ENCODE results near the gene CLEC6A.
"Not testable (repeated sequence)": the region's sequence is repeated elsewhere in the genome, so short reads cannot be mapped to it uniquely, and the experiment has no call there.

The CLEC6A gene

DNA sequence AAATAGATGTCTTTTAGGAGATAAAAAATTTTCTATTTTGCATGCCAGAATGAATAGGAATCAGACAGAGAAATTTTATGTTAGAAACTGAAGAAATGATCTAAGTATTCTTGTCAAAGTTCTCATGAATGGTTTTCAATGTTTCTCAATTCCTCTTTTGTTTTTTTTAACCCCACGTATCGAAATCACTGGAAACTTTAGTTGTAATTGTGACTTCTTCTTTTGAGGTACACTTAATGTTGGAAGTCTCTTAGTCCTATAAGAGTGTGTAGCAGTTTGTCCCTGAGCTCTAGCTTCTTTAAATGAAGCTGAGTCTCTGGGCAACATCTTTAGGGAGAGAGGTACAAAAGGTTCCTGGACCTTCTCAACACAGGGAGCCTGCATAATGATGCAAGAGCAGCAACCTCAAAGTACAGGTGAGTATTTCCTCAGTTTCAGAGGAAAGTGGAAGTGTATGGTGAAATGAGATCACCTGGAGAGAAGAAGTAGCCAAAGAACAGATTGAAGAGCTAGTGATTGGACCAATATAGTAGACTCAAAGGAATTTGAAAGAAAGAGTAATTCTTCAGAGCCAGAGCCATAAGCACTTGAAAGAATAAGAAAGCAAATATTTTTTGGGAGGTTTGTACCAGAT lies at the start of gene CLEC6A:
Gene CLEC6A (plus strand): TSS at position 236 of the 634 bp plus-strand sequence. CDS start 150 bp downstream, at position 386.
- no peak for DNase-seq

DNA sequence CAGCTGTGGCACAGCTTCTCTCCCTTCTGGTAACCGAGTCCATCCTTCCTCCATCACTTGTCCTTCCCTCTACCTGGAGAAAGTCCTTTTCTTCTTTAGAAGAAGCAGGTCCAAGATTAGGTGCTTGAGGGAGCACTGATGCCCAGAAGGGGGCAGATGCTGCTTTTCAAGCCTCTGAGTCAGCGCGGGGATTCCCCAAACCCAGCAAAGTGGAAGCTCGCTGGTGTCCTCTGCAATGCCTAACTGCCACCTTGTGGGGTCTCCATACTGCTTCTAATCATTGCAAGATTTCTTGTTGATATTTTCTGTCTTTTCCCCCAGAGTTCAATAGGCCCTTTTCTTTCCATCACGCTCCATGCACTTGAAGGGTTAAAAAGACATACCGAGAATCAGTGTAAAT lies 36.2 kb upstream of the CLEC6A start:
- DNase-seq: not testable (repeated sequence)

DNA sequence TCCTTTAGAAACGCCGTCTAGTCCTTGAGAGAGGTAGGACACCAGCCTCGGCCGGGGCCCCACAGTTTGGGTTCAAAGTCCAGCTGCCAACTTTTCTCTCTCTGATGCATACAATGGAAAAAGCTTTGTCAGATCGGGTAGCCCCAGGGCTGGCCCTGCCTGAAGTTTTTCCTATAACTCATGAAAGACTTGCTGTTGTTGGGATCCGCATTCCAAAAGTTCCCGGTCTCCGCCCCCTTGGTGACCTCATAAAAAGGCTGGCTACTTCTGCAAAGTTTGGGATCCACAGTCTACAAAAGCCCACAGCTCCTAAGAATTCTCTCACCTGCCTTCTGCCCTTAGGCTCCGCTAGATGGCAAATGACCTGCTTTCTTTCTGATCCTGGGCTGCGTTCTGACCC lies 35.3 kb upstream of the CLEC6A start:
- no peak for DNase-seq

DNA sequence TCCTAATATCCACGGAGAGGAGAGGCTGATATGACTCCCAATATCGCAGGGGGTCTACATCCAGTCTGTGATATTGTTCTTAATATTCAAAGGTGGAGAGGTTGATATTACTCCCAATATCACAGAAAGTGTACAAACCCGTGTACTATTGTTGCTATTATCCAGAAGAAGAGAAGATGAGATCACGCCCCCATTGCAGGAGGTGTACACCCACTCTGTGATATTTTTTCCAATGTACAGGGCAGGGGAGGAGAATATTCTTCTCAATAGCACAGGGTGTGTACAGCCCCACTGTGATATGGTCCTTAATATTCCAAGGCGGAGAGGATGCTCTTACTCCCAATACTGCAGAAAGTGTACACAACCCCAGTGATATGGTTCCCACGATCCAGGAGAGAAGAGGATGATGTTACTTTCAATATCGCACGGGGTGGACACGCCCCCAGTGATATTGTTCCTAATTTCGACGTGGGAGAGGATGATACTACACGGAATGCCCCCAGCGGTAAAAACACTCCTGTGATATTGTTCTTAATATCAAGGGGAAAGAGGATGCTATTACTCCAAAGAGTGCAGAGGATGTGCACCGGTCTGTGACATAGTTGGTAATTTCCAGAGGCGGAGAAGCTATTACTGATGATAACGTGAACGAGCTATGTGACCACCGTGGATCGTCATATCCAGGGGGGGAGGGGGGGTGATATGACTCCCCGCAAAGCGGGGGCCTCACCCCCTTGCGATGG lies 11.1 kb upstream of the CLEC6A start:
- DNase-seq: peak; percentile 2

DNA sequence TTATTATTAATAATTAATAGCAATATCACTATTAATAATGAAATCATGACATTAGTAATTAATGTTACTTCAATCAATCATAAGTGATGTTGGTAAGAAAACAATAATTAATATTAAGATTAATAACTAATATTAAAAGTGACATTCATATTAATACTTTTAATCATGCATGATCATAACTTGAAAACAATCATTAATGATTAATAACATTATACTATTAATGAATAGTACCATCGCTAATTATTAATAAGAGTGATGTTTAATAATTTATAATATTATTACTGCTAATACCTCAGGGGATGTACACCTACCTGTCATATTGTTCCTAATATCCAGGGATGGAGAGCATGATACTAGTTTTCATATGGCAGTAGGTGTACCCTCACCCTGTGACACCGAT lies 10.0 kb upstream of the CLEC6A start:
- no peak for DNase-seq

DNA sequence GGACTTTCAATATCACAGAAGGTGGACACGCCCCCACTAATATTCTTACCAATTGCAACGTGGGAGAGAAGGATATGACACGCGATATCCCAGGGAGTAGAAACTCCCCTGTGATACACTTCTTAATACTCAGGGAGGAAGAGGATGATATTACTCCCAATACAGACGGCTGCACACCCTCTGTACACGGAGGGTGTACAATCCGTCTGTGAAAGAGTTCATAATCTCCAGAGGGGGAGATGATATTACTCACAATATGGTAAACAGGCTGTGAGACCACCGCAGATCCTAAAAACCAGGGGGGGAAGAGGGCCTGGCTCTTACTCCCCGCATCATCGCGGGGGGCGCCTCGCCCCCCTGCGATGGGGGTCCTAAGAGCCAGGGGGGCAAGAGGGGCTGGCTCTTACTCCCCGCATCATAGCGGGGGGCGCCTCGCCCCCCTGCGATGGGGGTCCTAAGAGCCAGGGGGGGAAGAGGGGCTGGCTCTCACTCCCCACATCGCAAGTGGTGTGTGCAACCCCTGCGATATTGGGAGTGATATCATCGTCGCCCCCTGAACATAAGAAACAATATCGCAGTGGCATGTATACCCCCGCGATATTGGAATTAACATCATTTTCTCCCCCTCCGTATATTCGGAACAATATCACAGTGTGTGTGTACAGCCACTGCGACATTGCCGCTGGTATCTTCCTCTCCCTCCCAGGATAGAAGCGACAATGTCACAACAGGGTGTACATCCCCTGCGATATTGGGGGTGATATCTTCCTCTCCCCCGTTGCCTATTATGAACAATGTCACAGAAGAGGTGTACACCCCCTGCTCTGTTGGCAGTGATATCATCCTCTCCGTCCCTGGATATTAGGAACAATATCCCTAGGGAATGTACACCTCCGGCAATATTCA lies 8.9 kb upstream of the CLEC6A start:
- DNase-seq: no peak

DNA sequence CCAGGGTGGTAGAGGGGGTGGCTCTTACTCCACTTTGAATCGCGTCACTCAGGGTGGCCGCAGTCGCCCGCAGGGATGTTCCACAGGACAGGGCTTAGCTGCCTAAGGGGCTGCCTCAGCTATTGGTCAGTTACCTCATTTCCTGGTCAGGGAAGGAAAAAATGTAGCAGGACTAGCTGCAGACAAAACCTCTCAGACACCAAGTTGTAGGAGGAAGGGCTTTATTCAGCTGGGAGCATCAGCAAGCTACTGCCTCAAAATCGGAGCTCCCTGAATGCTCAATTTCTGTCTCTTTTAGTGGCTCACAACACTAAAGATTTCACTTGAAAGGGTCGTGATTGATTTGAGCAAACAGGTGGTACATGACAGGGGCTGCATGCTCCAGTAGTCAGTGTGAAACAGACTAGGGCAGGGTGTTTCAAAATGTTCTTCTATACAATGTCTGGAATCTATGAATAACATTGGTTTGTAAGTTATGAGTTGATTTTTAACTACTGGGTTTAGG lies 6.4 kb upstream of the CLEC6A start:
- peak; percentile 1 for DNase-seq

DNA sequence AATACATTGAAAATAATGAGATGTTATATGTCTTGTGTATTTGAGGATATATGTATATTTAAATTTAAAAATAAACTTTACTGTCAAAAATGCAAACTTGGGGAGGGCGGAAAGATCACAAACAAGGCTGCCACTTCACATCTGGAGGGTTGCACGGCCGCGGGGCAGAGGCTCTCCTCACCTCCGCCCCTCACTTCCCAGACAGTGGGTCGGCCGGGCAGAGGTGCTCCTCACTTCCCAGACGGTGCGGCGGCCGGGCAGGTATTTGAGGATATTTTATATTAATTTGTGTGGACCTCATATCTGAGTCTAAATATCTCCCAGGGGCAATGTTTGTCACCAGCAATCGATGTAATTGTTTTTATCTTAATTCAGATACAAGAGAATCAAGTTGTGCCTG lies 3.7 kb upstream of the CLEC6A start:
- no peak for DNase-seq

DNA sequence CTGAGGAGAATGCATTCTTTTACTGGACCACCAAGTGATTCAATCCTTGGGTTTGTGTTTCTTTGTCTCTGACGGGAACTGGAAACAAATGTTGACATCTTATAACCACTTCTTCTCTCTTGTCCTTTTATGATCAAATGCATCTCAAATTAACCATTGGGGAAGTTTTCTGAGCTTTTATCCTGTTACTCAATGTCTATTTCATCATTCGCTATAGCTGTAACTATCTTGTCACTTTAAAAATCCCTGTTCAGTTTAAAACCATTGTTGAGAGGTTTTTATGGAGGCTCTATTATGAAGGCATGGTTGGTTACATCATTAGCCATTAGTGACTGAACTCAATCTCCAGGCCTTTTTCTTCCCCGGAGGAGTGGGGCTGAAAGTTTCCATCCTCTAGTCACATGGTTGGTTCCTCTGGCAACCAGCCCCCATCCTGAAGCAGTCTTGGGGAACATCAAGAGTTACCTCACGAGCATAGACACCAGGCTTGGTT lies 2.7 kb upstream of the CLEC6A start:
- DNase-seq: no peak

DNA sequence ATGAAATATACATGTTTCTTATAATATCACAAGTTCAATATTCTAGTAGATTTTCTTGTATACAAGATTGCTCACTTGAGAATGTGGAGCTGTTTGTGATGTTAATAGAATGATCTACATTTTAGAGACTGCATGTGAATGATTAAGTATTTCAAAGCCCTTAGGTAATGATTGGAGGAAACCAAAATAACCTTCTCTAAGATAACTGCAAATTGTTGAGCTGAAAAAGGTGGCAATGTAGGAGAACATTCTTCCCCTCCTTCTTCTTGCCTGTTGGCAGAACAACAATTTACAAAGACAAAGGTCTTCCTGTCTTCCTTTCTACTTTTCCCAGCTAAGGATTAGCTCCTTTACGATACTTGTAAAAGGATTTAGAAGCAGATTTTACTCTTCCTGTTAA lies 2.0 kb upstream of the CLEC6A start:
- no peak for DNase-seq

DNA sequence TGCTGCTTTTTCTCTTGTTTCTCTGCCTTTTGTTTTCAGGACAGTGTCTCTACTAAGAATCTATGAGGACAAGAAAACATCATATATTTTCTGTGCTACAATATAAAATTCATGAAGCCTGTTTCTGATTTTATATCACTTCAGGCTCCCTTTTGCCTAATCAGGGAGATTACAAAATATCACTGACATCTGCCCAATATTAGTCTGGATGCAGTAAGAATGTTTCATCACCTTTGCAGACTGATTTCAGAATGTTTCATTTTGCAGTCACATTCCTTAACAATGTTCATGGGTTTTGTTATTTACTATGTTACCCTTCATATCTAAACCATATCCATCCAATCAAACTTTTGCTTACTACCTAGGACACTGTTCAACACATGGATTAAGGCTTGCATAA lies 491 bp upstream of the CLEC6A start:
- no peak for DNase-seq

DNA sequence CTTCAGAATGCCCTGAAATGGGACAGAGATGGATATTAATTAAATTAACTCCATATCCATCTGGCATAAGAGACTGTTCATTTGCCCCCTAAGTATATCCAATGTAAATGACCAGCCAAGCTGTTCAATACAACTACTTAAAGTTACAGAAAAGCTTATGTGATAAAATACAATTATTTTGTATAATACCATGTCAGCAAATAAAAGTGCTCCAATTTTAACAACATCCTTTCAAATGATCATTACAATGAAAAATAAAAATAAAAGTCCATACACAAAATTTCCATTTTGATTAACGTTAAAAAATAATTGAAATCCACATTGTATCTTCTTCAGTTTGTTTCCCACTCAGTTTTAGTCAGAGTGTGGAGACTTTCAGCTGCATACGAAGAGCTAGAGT lies 5.7 kb downstream of the CLEC6A start:
- no peak for DNase-seq

DNA sequence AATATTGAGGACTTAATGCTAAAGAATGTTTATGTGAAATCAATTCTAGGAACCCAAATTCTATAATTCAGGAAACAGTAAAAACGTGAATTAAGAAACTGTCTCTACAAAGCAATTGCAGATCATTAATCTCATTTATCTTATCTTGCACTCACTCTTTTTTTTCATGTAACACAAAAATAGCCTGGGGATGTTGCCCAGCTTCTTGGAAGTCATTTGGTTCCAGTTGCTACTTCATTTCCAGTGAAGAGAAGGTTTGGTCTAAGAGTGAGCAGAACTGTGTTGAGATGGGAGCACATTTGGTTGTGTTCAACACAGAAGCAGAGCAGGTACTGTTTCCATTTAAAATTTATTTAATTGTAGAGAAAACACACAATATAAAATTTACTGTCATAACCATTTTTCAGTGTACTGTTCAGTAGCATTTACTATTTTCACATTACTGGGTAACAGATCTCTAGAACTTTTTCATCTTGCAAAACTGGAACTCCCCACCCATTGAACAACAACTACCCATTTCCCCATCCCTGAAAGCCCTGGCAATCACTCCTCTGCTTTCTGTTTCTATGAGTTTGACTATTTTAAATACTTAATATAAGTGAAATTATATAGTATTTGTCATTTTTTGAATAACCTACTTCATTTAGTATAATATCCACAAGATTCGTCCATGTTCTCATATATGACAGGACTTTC lies 9.7 kb downstream of the CLEC6A start:
- no peak for DNase-seq

DNA sequence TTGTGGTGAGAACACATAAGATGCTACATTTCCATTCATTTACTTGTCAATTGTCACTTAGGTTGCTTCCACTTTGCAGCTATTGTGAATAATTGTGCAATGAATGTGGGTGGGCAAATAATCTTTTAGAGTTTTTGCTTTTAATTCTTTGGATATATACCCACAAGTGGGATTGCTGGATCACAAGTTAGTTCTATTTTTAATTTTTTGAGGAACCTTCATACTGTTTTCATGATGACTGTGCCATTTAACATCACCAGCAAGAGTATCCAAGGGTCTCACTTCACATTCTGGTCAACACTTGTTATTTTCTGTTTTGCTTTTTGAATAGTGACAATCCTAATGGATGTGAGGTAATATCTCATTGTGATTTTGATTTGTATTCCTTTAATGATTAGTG lies 10.5 kb downstream of the CLEC6A start:
- no peak for DNase-seq

DNA sequence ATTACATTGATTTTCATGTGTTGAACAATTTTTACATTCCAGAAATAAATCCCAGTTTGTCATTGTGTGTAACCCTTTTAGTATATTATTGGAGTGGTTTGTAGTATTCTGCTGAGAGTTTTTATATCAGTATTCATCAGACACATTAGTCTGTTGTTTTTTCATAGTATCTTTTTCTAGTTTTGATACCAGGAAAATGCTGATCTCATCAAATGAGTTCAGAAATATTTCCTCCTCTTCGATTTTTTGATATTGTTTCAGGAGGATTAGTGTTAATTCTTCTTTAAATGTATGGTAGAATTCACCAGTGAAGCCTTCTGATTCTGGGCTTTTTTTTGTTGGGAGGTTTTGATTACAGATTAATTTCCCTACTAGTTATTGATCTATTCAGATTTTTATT lies 15.3 kb downstream of the CLEC6A start:
- no peak for DNase-seq

DNA sequence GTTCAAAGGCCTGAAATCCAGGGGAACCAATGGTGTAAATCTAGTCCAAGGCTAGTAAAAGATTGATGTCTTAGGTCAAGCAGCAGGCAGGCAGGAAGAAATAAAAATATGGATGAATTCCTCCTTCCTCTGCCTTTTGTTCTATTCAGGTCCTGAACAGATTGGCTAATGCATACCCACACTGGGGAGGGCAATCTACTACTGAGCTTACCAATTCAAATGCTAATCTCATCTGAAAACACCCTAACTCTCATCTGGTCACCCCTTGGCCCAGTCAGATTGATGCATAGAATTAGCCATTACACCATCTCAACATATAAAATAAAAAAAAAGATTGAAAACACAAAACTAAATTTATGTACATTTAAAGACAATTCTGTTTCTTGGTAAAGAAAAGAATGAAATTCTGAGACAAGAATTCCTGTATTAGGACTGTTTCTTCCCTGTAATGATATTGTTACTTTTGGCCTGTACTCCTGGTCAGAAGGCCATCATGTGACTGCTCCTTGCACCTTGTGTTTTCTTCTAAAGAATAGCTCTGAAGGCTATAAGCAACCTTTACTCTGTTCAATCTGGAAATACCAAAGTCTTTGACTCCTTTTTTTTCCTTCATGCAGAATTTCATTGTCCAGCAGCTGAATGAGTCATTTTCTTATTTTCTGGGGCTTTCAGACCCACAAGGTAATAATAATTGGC lies 19.9 kb downstream of the CLEC6A start:
- no peak for DNase-seq

DNA sequence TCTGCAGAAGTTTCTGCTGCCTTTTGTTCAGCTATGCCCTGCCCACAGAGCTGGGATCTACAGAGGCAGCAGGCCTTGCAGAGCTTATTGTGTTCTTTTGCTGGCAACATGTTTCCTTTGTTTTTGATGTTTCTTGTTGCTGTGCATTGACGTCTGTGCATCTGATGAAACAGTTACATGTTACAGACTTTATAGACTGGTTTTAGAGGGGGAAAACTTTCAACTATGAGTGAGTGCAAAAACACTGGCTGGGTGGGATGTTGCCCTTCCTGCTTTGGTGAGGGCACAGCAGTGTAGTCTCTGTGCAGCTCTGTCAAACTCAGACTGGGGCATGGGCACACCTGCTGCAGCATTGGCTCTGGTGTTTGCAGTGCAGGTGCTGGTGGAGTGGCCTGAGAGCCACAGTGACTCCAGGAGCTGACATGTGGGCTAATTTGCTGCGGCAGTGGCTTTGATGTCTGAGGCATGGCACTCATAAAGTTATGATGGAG lies 26.9 kb downstream of the CLEC6A start:
- no peak for DNase-seq

DNA sequence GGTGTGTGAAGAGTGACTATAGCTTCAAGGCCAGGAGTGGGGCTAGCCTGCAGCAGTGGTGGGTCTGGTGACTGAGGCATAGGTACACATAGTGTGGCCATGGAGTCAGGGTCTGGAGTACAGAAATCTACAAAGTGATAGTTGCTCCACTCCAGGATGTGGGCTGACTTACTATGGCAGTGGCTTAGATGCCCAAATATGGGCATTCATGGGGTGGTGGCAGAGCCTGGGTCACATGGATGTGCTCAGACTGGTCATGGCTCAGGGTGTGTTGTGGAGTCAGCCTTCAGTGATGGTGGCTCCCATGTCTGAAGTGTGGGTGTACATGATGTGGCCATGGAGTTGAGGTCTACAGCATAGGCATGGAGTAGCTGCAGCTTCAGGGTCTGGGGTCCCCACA lies 27.3 kb downstream of the CLEC6A start:
- no peak for DNase-seq

DNA sequence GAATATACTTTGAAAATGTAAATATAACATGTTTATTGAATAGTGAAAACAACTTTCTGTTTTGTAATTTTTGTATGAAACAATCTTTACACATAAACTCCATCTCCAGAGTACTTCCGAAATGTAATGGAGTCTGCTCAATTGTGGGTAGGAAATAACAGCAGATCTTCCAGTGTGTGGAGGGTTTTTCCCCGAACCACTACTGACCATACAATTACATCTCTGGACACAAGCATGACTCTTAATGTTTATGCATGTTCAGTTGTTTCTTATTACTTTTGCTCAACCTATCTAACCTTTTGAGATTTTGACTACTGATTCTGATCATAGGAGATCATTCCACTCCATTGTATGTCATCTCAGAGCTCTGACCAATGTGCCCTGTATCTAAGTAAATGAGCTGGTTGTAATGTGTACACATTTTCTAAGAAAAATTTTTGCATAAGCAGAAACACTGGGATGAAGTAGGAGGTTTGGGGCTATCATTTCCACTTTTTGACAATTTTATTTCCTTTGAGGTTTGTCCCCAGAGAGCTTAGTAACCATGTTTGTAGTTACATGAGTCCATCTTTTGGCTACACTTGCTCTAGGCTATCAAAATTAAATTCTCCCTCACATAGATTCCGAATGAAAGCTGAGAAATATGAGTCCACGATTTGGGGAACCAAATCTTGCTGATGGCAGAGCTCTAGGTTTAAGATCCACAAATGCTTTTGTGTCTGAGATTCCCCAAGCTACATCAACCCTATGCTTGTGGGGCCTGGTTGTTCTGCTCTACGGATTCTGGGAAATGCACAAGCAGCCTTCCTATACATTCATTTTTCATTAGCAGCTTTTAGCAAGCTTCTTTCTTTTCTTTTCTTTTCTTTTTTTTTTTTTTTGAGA lies 36.1 kb downstream of the CLEC6A start:
- DNase-seq: no peak

DNA sequence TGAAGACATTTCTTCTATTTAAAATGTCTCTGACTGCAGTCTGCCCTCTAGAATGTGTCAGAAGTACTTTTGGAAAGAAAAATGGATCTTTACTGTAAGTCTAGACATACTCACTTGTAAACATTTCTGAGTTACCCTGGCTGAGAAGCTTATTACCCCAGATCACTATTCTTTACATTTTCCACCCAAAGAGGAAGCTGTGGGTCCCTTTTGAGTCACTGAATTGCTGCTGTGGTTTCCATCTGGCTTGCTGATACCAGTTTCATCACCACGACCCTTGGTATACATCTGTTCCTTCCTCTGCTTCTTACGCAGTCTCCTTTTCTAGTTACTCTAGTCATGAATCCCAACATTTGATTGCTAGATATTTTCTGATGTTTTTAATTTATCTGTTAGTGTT lies 37.3 kb downstream of the CLEC6A start:
- peak; percentile 66 for DNase-seq

DNA sequence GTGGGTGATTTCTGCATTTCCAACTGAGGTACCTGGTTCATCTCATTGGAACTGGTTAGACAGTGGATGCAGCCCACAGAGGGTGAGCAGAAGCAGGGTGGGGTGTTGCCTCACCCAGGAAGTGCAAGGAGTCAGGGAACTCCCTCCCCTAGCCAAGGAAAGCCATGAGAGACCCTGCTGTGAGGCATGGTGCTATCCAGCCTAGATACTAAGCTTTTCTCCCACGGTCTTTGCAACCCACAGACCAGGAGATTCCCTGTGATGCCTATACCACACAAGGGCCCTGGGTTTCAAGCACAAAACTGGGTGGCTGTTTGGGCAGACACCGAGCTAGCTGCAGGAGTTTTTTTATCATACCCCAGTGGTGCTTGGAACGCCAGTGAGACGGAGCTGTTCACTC lies 39.9 kb downstream of the CLEC6A start:
- not testable (repeated sequence) for DNase-seq

Data from stimulated activated CD4-positive, alpha-beta T cell treated with anti-CD3 and anti-CD28 coated beads, Interleukin-1b, Interleukin-23, amount 100 ng/mL, for 48 hours (primary cell).